ENCODE data around the gene YTHDF1.

YTHDF1 gene

GRCh38 chr20:63152322-63153253 lies 63.3 kb downstream of the YTHDF1 start:
- no peak for TF ChIP-seq YY1 (IDR thresholded peaks at IDR 0.05; ENCODE audit: insufficient read depth, insufficient read length)
- no peak for TF ChIP-seq SUZ12 (IDR thresholded peaks at IDR 0.05; ENCODE audit: extremely low read depth, insufficient read depth, insufficient read length)
- no peak for TF ChIP-seq ZNF274 (IDR thresholded peaks at IDR 0.05; ENCODE audit: low read depth, low read length)
- peak overlapping the region; percentile 26 for H3K9ac ChIP-seq (ENCODE audit: insufficient read length, low read depth)
- peaks cover 14% of the 10 kb centered on the region for H3K9me3 ChIP-seq (ENCODE audit: insufficient read depth, low read length)
- no peaks in the 10 kb centered on the region for H3K27me3 ChIP-seq (ENCODE audit: insufficient read depth, insufficient read length)
- no peaks in the 10 kb centered on the region for H3K36me3 ChIP-seq (ENCODE audit: insufficient read depth, insufficient read length, low read length)
- peaks cover 20% of the 10 kb centered on the region for H3K4me1 ChIP-seq (ENCODE audit: insufficient read depth, insufficient read length)
- no peak overlapping the region for H3K4me3 ChIP-seq (ENCODE audit: insufficient read length, low read depth)
- DNase-seq (ENCODE audit: low read depth, low spot score), result no peak

GRCh38 chr20:63151554-63152321 lies 64.2 kb downstream of the YTHDF1 start:
- no peak for DNase-seq (ENCODE audit: low read depth, low spot score)
- peaks cover 20% of the 10 kb centered on the region for H3K4me1 ChIP-seq (ENCODE audit: insufficient read depth, insufficient read length)
- H3K36me3 ChIP-seq (ENCODE audit: insufficient read depth, insufficient read length, low read length), result no peaks in the 10 kb centered on the region
- no peak overlapping the region for H3K4me3 ChIP-seq (ENCODE audit: insufficient read length, low read depth)
- TF ChIP-seq YY1 (IDR thresholded peaks at IDR 0.05; ENCODE audit: insufficient read depth, insufficient read length) (no peak), ZNF274 (IDR thresholded peaks at IDR 0.05; ENCODE audit: low read depth, low read length) (no peak), SUZ12 (IDR thresholded peaks at IDR 0.05; ENCODE audit: extremely low read depth, insufficient read depth, insufficient read length) (no peak)
- H3K9me3 ChIP-seq (ENCODE audit: insufficient read depth, low read length), result peaks cover 21% of the 10 kb centered on the region
- peak overlapping the region; percentile 6 for H3K9ac ChIP-seq (ENCODE audit: insufficient read length, low read depth)
- H3K27me3 ChIP-seq (ENCODE audit: insufficient read depth, insufficient read length), result no peaks in the 10 kb centered on the region

- Histone ChIP-seq H3K9me3 (ENCODE audit: insufficient read depth, low read length) (peaks cover 24% of the 10 kb centered on the region), H3K4me1 (ENCODE audit: insufficient read depth, insufficient read length) (peaks cover 20% of the 10 kb centered on the region), H3K36me3 (ENCODE audit: insufficient read depth, insufficient read length, low read length) (no peaks in the 10 kb centered on the region), H3K9ac (ENCODE audit: insufficient read length, low read depth) (peak overlapping the region; percentile 6), H3K4me3 (ENCODE audit: insufficient read length, low read depth) (no peak overlapping the region), H3K27me3 (ENCODE audit: insufficient read depth, insufficient read length) (no peaks in the 10 kb centered on the region)
- DNase-seq (ENCODE audit: low read depth, low spot score), result no peak
- TF ChIP-seq YY1 (IDR thresholded peaks at IDR 0.05; ENCODE audit: insufficient read depth, insufficient read length) (no peak), ZNF274 (IDR thresholded peaks at IDR 0.05; ENCODE audit: low read depth, low read length) (no peak), SUZ12 (IDR thresholded peaks at IDR 0.05; ENCODE audit: extremely low read depth, insufficient read depth, insufficient read length) (no peak)
Observed at GRCh38 chr20:63150911-63151531, 64.9 kb downstream of the YTHDF1 start.

- Histone ChIP-seq H3K4me1 (ENCODE audit: insufficient read depth, insufficient read length) (peaks cover 20% of the 10 kb centered on the region), H3K9me3 (ENCODE audit: insufficient read depth, low read length) (peaks cover 24% of the 10 kb centered on the region), H3K36me3 (ENCODE audit: insufficient read depth, insufficient read length, low read length) (no peaks in the 10 kb centered on the region), H3K27me3 (ENCODE audit: insufficient read depth, insufficient read length) (no peaks in the 10 kb centered on the region), H3K4me3 (ENCODE audit: insufficient read length, low read depth) (no peak overlapping the region), H3K9ac (ENCODE audit: insufficient read length, low read depth) (no peak overlapping the region)
- no peak for TF ChIP-seq SUZ12 (IDR thresholded peaks at IDR 0.05; ENCODE audit: extremely low read depth, insufficient read depth, insufficient read length)
- TF ChIP-seq YY1 (IDR thresholded peaks at IDR 0.05; ENCODE audit: insufficient read depth, insufficient read length), result no peak
- no peak for TF ChIP-seq ZNF274 (IDR thresholded peaks at IDR 0.05; ENCODE audit: low read depth, low read length)
- DNase-seq (ENCODE audit: low read depth, low spot score), result no peak
Observed at GRCh38 chr20:63150391-63150898, 65.5 kb downstream of the YTHDF1 start.

GRCh38 chr20:63149531-63150192 lies 66.3 kb downstream of the YTHDF1 start:
- Histone ChIP-seq H3K27me3 (ENCODE audit: insufficient read depth, insufficient read length) (no peaks in the 10 kb centered on the region), H3K9me3 (ENCODE audit: insufficient read depth, low read length) (peaks cover 24% of the 10 kb centered on the region), H3K4me3 (ENCODE audit: insufficient read length, low read depth) (no peak overlapping the region), H3K4me1 (ENCODE audit: insufficient read depth, insufficient read length) (peaks cover 15% of the 10 kb centered on the region), H3K36me3 (ENCODE audit: insufficient read depth, insufficient read length, low read length) (no peaks in the 10 kb centered on the region), H3K9ac (ENCODE audit: insufficient read length, low read depth) (no peak overlapping the region)
- DNase-seq (ENCODE audit: low read depth, low spot score), result no peak
- TF ChIP-seq SUZ12 (IDR thresholded peaks at IDR 0.05; ENCODE audit: extremely low read depth, insufficient read depth, insufficient read length) (no peak), ZNF274 (IDR thresholded peaks at IDR 0.05; ENCODE audit: low read depth, low read length) (no peak), YY1 (IDR thresholded peaks at IDR 0.05; ENCODE audit: insufficient read depth, insufficient read length) (no peak)

- H3K4me3 ChIP-seq (ENCODE audit: insufficient read length, low read depth), result no peak overlapping the region
- TF ChIP-seq SUZ12 (IDR thresholded peaks at IDR 0.05; ENCODE audit: extremely low read depth, insufficient read depth, insufficient read length), result no peak
- no peak for TF ChIP-seq YY1 (IDR thresholded peaks at IDR 0.05; ENCODE audit: insufficient read depth, insufficient read length)
- no peak for TF ChIP-seq ZNF274 (IDR thresholded peaks at IDR 0.05; ENCODE audit: low read depth, low read length)
- no peaks in the 10 kb centered on the region for H3K36me3 ChIP-seq (ENCODE audit: insufficient read depth, insufficient read length, low read length)
- no peak overlapping the region for H3K9ac ChIP-seq (ENCODE audit: insufficient read length, low read depth)
- peaks cover 14% of the 10 kb centered on the region for H3K4me1 ChIP-seq (ENCODE audit: insufficient read depth, insufficient read length)
- no peaks in the 10 kb centered on the region for H3K27me3 ChIP-seq (ENCODE audit: insufficient read depth, insufficient read length)
- DNase-seq (ENCODE audit: low read depth, low spot score), result no peak
- H3K9me3 ChIP-seq (ENCODE audit: insufficient read depth, low read length), result peaks cover 24% of the 10 kb centered on the region
Observed at GRCh38 chr20:63148696-63149095, 67.2 kb downstream of the YTHDF1 start.

Data from NT2/D1 (cell line).